RWPE1 (cell line): ENCODE data around the gene AK2.

Source experiments
- CTCF ChIA-PET: fragments of 350-600 bp; sonication (Branson Sonifier 250); formaldehyde crosslinking; extraction: SDS; loops from one replicate; lab custom pipeline; 2021; lab: Yijun Ruan, JAX
- POLR2A ChIA-PET: fragments of 400-600 bp; formaldehyde crosslinking; extraction: SDS; loops from one replicate; lab custom pipeline; 2020; ENCODE audit warnings: antibody characterized with exemption; ENCODE audit not compliant: low non-redundant PET; lab: Yijun Ruan, JAX
- DNase-seq: peaks from one replicate; pipeline ENCODE4 v3.0.0; 2012; ENCODE audit warnings: low spot score
- H3K27ac ChIP-seq: fragments of 450-650 bp; 2 replicates; pipeline ENCODE4 v1.5.1; 2017
- TF ChIP-seq, protein P1 (sequence below): fragments of 450-650 bp; conservative IDR thresholded peaks from 2 replicates; pipeline ENCODE4 v1.5.1; 2017; ENCODE audit warnings: low read depth, mild to moderate bottlenecking

The AK2 gene

DNA sequence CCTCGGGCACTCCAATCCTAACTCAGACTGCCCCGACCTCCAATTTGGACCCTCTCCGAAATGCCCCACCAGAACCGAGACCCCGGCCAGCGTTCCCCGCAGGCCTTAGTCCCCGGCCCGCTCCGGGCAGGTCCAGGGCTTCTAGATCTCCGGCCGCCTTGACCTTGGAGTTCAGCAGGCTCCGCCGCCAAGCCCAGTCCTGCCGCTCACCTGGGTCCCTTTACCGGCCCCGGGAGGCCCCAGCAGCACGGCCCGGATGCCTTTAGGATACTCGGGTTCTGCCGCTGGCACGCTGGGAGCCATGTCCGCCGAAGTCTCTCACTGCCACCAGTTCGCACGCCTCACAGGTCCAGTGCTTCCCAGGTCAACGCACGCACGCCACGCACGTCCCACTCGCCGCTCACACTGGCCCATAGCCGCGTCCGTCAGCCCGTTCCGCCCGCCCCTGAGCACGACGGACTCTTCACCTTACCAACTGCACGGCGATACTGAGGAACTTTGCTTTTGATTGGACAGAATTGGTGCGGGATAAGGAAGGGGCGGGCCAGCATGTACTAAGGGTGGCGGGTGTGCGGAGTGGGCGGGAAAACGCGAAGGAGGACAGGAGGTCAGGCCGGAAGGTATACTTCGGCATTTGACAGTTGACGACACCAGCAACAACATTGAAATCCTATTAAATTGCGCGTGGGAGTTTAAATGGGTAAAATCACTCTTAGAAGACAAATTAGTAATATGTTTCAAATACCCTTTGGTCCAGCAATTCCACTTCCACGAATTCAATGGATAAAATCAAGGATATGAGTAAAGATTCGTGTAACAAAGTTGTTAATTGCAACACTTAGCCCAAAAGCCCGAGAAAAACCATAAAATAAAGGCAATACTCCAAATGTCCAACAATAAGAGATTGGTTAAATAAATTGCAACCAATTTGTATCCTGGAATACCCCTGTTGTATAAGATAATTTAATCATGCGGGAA, at the start of gene AK2:
TSS of gene AK2 (minus strand) at position 358 of the 978 bp plus-strand sequence. CDS start at position 303, 55 bp downstream.
- ChIA-PET POLR2A (no interaction called here), CTCF (interaction anchor here (0.7 kb wide), 1 partner anchor 211 kb away, joined by 3 read pairs; no protein-coding TSS in a partner anchor)
- H3K27ac ChIP-seq = peak within 1 kb of the TSS; percentile 79
- TF ChIP-seq, protein P1, sequence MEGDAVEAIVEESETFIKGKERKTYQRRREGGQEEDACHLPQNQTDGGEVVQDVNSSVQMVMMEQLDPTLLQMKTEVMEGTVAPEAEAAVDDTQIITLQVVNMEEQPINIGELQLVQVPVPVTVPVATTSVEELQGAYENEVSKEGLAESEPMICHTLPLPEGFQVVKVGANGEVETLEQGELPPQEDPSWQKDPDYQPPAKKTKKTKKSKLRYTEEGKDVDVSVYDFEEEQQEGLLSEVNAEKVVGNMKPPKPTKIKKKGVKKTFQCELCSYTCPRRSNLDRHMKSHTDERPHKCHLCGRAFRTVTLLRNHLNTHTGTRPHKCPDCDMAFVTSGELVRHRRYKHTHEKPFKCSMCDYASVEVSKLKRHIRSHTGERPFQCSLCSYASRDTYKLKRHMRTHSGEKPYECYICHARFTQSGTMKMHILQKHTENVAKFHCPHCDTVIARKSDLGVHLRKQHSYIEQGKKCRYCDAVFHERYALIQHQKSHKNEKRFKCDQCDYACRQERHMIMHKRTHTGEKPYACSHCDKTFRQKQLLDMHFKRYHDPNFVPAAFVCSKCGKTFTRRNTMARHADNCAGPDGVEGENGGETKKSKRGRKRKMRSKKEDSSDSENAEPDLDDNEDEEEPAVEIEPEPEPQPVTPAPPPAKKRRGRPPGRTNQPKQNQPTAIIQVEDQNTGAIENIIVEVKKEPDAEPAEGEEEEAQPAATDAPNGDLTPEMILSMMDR = no peak
- peak; percentile 99 for DNase-seq

GRCh38 chr1:33086384-33086850, 49.7 kb upstream of the AK2 start:
- CTCF ChIA-PET = interaction anchor here (0.5 to 1.7 kb wide), 17 partner anchors 8 to 686 kb away, joined by 3 to 14 read pairs (median 3); partner anchors contain the start of gene HPCA
- no peak overlapping the region for H3K27ac ChIP-seq
- POLR2A ChIA-PET = no interaction called here
- no peak for DNase-seq
- TF ChIP-seq, protein P1 = peak; percentile 72

GRCh38 chr1:33085332-33085731, 48.6 kb upstream of the AK2 start:
- ChIA-PET POLR2A (no interaction called here), CTCF (interaction anchor here (1.0 kb wide), 1 partner anchor 9 kb away, joined by 4 read pairs; no protein-coding TSS in a partner anchor)
- TF ChIP-seq, protein P1 = no peak
- DNase-seq = no peak
- H3K27ac ChIP-seq = no peak overlapping the region

GRCh38 chr1:33082575-33083108, 46.0 kb upstream of the AK2 start:
- CTCF ChIA-PET = interaction anchor here (0.8 kb wide), 2 partner anchors 149 to 190 kb away, joined by 3 read pairs; no protein-coding TSS in a partner anchor
- no peak for DNase-seq
- POLR2A ChIA-PET = no interaction called here
- TF ChIP-seq, protein P1 = no peak
- H3K27ac ChIP-seq = no peak overlapping the region

GRCh38 chr1:33081554-33082305, 45.0 kb upstream of the AK2 start:
- TF ChIP-seq, protein P1 = no peak
- H3K27ac ChIP-seq = no peak overlapping the region
- POLR2A ChIA-PET = no interaction called here
- DNase-seq = no peak
- CTCF ChIA-PET = interaction anchor here (0.7 to 0.8 kb wide), 2 partner anchors 112 to 148 kb away, joined by 3 read pairs; no protein-coding TSS in a partner anchor
